HepG2 (cell line): ENCODE measurements around the gene LSMEM2. TPM values are rescaled to one million over a fixed set of nuclear protein-coding genes. Genes with fewer than 3 reads are reported as not detected.

Source experiments
- ELF4 ChIP-seq: sonication (generic); formaldehyde crosslinking; IDR thresholded peaks from 2 replicates; pipeline ENCODE4 v1.5.0; 2020; ENCODE audit warnings: missing genetic modification reagents, mild to moderate bottlenecking, moderate library complexity, borderline replicate concordance
- ETS1 ChIP-seq: sonication (generic); formaldehyde crosslinking; IDR thresholded peaks from 2 replicates; pipeline ENCODE4 v1.4.0; 2020; ENCODE audit warnings: missing genetic modification reagents
- GATA4 ChIP-seq: sonication (generic); IDR thresholded peaks from 2 replicates; pipeline ENCODE4 v1.6.1; 2016; ENCODE audit warnings: antibody characterized with exemption, low read depth, borderline replicate concordance
- GLI4 ChIP-seq: sonication (generic); formaldehyde crosslinking; IDR thresholded peaks from 2 replicates; pipeline ENCODE4 v1.5.1; 2020; ENCODE audit warnings: missing genetic modification reagents, mild to moderate bottlenecking, moderate library complexity, borderline replicate concordance
- HMGXB4 ChIP-seq, 2 experiments: sonication (generic) in 1 of 2; formaldehyde crosslinking in 1 of 2; IDR thresholded peaks; 2 replicates each; pipeline versions ENCODE4 v1.4.0 to v1.6.1; 2018 to 2020; ENCODE audit warnings: missing genetic modification reagents in 2 of 2, borderline replicate concordance in 1 of 2, low read depth in 1 of 2, mild to moderate bottlenecking in 1 of 2, missing biosample characterization in 1 of 2
- HOXA3 ChIP-seq: sonication (generic); formaldehyde crosslinking; IDR thresholded peaks from 2 replicates; pipeline ENCODE4 v1.5.0; 2020; ENCODE audit warnings: missing genetic modification reagents
- KMT2B ChIP-seq: IDR thresholded peaks from 2 replicates; pipeline ENCODE4 v1.6.1; 2016; ENCODE audit warnings: missing genetic modification reagents, missing compliant biosample characterization
- NFATC3 ChIP-seq: sonication (generic); formaldehyde crosslinking; IDR thresholded peaks from 2 replicates; pipeline ENCODE4 v1.5.1; 2020; ENCODE audit warnings: mild to moderate bottlenecking, missing genetic modification reagents
- NR2C2 ChIP-seq: sonication (generic); formaldehyde crosslinking; IDR thresholded peaks from 2 replicates; pipeline ENCODE4 v1.4.0; 2020; ENCODE audit warnings: missing genetic modification reagents, mild to moderate bottlenecking, moderate library complexity, borderline replicate concordance
- PCBP1 ChIP-seq: fragments of 200-400 bp; formaldehyde crosslinking; IDR thresholded peaks from 2 replicates; pipeline ENCODE4 v1.6.1; 2017; ENCODE audit warnings: mild to moderate bottlenecking, low read depth, low read length, borderline replicate concordance
- POLR2A ChIP-seq, 2 experiments: IDR thresholded peaks; 2 replicates each; pipeline ENCODE4 v1.6.1; 2011; ENCODE audit warnings: low read depth in 2 of 2, low read length in 2 of 2, mild to moderate bottlenecking in 1 of 2, moderate library complexity in 1 of 2; ENCODE audit not compliant: insufficient read depth in 1 of 2
- POLR2AphosphoS5 ChIP-seq: IDR thresholded peaks from 2 replicates; pipeline ENCODE4 v1.6.1; 2012; ENCODE audit warnings: low read depth, low read length
- RXRA ChIP-seq: sonication (generic); formaldehyde crosslinking; IDR thresholded peaks from 2 replicates; pipeline ENCODE4 v1.5.1; 2020; ENCODE audit warnings: missing genetic modification reagents
- SIN3A ChIP-seq: IDR thresholded peaks from 2 replicates; pipeline ENCODE4 v1.6.1; 2011; ENCODE audit warnings: low read depth, mild to moderate bottlenecking, control low read depth, low read length, borderline replicate concordance
- SOX13 ChIP-seq, 3 experiments: fragments of 450-650 bp in 1 of 3; sonication (generic) in 1 of 3; formaldehyde crosslinking in 1 of 3; IDR thresholded peaks in 2 of 3; conservative IDR thresholded peaks in 1 of 3; 2 replicates each; pipeline versions ENCODE4 v1.5.0 to v1.6.1; 2016 to 2020; ENCODE audit warnings: antibody characterized with exemption in 1 of 3, mild to moderate bottlenecking in 1 of 3, missing compliant biosample characterization in 1 of 3, missing genetic modification reagents in 1 of 3, moderate library complexity in 1 of 3
- ZEB1 ChIP-seq: IDR thresholded peaks from 2 replicates; pipeline ENCODE4 v1.6.1; 2012; ENCODE audit warnings: mild to moderate bottlenecking, low read depth, inconsistent platforms; ENCODE audit not compliant: insufficient replicate concordance
- ZFP91 ChIP-seq: sonication (generic); formaldehyde crosslinking; IDR thresholded peaks from 2 replicates; pipeline ENCODE4 v1.9.0; 2022; ENCODE audit warnings: missing genetic modification reagents, mild to moderate bottlenecking, borderline replicate concordance
- ZFY ChIP-seq: sonication (generic); formaldehyde crosslinking; IDR thresholded peaks from 2 replicates; pipeline ENCODE4 v1.4.0; 2020; ENCODE audit warnings: missing genetic modification reagents
- ZNF225 ChIP-seq: sonication (generic); formaldehyde crosslinking; IDR thresholded peaks from 2 replicates; pipeline ENCODE4 v1.4.0; 2020; ENCODE audit warnings: mild to moderate bottlenecking, missing genetic modification reagents
- ZNF274 ChIP-seq: sonication (generic); formaldehyde crosslinking; IDR thresholded peaks from 2 replicates; pipeline ENCODE4 v1.5.1; 2020; ENCODE audit warnings: mild to moderate bottlenecking, missing genetic modification reagents
- ZNF331 ChIP-seq: sonication (generic); formaldehyde crosslinking; IDR thresholded peaks from 2 replicates; pipeline ENCODE4 v1.4.0; 2020; ENCODE audit warnings: missing genetic modification reagents
- ZNF33A ChIP-seq: sonication (generic); formaldehyde crosslinking; IDR thresholded peaks from 2 replicates; pipeline ENCODE4 v1.5.1; 2020; ENCODE audit warnings: missing genetic modification reagents, mild to moderate bottlenecking, moderate library complexity, borderline replicate concordance
- ZNF430 ChIP-seq: sonication (generic); formaldehyde crosslinking; IDR thresholded peaks from 2 replicates; pipeline ENCODE4 v1.9.0; 2021; ENCODE audit warnings: mild to moderate bottlenecking, missing genetic modification reagents
- ZNF446 ChIP-seq: sonication (generic); formaldehyde crosslinking; IDR thresholded peaks from 2 replicates; pipeline ENCODE4 v1.5.0; 2020; ENCODE audit warnings: mild to moderate bottlenecking, missing genetic modification reagents
- ZNF589 ChIP-seq: sonication (generic); formaldehyde crosslinking; conservative IDR thresholded peaks from 2 replicates; pipeline ENCODE4 v1.8.0; 2022; ENCODE audit warnings: mild to moderate bottlenecking, moderate library complexity, missing genetic modification reagents
- polyA plus RNA-seq, 8 experiments: library from polyadenylated mRNA; depleted of rRNA in 3 of 8; stranded (reverse) in 7 of 8; unstranded in 1 of 8; fragments of >200 nt; fragmentation: Illumina TruSeq in 4 of 8; extraction: Trizol in 4 of 8; gene quantifications; 2 replicates each; pipeline versions ENCODE4 v1.2.1 to v1.2.3, GENCODE V29; 2011 to 2016; ENCODE audit warnings: low read depth in 4 of 8, missing spikeins in 1 of 8, mixed read lengths in 1 of 8; ENCODE audit not compliant: insufficient read depth in 1 of 8
- total RNA-seq, 5 experiments: library from RNA; depleted of rRNA; stranded (reverse); fragments of >200 nt; fragmentation: Illumina TruSeq; extraction: Trizol; gene quantifications; 2 replicates each; pipeline ENCODE4 v1.2.3, GENCODE V29; 2016; ENCODE audit warnings: low read depth in 1 of 5

LSMEM2 gene
- total and polyA plus RNA-seq, 2 of the 13 experiments (the other 11 are each of a cell fraction or from before 2014, with no cell fraction given) = 0.07 to 0.41 TPM

GRCh38 chr3:50303013-50303815 is 24.3 kb downstream of the LSMEM2 start, which contains the start of gene HYAL1 (continued):
- TF ChIP-seq ZNF589 (CRISPR knock-in tag) (no peak), SOX13 (IDR thresholded peaks at IDR 0.05) (no peak), SOX13 (CRISPR knock-in tag; conservative IDR thresholded peaks at IDR 0.05 in 1 of 2, IDR thresholded peaks at IDR 0.05 in 1 of 2) (peak in 1 of 2 experiments; percentile 22; a peak in 1 of 4 replicates), ZEB1 (no peak), POLR2A (IDR thresholded peaks at IDR 0.05; ENCODE audit: insufficient read depth in 1 of 2, low read depth in 2 of 2, low read length in 2 of 2) (peak in 1 of 2 experiments; percentile 98; a peak in 2 of 4 replicates), ZFP91 (CRISPR knock-in tag) (peak; percentile 96), ZFY (CRISPR knock-in tag) (peak; percentile 92), ZNF430 (peak; percentile 91), KMT2B (CRISPR knock-in tag) (0 out of 2 replicates have a peak, but pooled peaks have one; percentile 34), RXRA (CRISPR knock-in tag) (peak; percentile 58; the same call in 1 of the 2 replicates), NR2C2 (CRISPR knock-in tag) (peak; percentile 67; the same call in 1 of the 2 replicates), GATA4 (peak; percentile 77; the same call in 1 of the 2 replicates), ETS1 (no peak), ZNF446 (CRISPR knock-in tag) (no peak), HOXA3 (CRISPR knock-in tag) (peak; percentile 56), ELF4 (peak; percentile 77; the same call in 1 of the 2 replicates), PCBP1 (peak; percentile 60; the same call in 1 of the 2 replicates), GLI4 (CRISPR knock-in tag) (peak; percentile 85; the same call in 1 of the 2 replicates), ZNF331 (CRISPR knock-in tag) (peak; percentile 34; the same call in 1 of the 2 replicates), HMGXB4 (CRISPR knock-in tag; IDR thresholded peaks at IDR 0.05; ENCODE audit: borderline replicate concordance in 1 of 2, low read depth in 1 of 2) (peak; percentile 82 to 93), NFATC3 (no peak), ZNF274 (CRISPR knock-in tag) (no peak; the same call in 1 of the 2 replicates), ZNF33A (peak; percentile 69; the same call in 1 of the 2 replicates), ZNF225 (0 out of 2 replicates have a peak, but pooled peaks have one; percentile 23), POLR2AphosphoS5 (peak; percentile 99), SIN3A (peak; percentile 72; the same call in 1 of the 2 replicates)
